ENCODE measurements around the gene SFMBT1. TPM values are rescaled to one million over a fixed set of nuclear protein-coding genes. Genes with fewer than 3 reads are reported as not detected.
"Not testable (repeated sequence)": the region's sequence is repeated elsewhere in the genome, so short reads cannot be mapped to it uniquely, and the experiment has no call there.

SFMBT1 gene
- total and polyA plus RNA-seq, 2 experiments from 2014 or later: 8.5 to 18.1 TPM

DNA sequence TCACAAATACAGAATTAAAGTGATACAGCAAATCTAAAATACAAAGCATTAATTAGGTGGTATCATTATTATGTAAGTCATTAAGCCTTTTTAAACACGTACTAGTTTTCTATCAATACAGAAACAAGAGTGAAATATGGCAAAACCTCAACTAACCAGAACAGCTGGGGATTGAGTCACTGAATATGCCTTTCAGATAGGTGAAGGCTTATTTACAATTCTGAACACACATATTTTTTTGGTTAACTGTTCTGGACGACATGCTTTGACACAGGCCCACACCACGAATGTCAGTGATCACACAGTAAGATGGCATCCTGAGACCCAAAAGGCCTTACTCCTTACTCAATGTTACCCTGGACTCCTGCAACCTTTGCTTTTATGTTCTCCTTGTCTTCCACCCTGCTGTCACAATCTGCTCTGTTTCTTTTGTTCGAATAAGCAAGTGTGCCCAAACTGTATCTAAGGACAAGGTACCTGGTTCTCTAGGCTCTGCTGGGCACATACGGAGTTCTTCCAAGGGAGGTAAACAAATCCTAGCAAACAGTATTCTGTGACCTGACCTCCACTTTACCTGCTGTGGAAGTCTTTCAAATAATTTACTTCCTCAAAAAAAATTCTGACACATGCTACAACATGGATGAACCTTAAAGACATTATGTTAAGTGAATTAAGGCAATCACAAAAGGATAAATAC, 7.0 kb downstream of the SFMBT1 start:
- Histone ChIP-seq H3K4me2 (no peak overlapping the region), H3K4me1 (ENCODE audit: insufficient read depth) (peaks cover 16% of the 10 kb centered on the region), H3K36me3 (replicated peaks; ENCODE audit: insufficient read depth, low read depth) (no peaks in the 10 kb centered on the region), H3K79me2 (peaks cover 83% of the 10 kb centered on the region), H3K27ac (no peak overlapping the region), H3K27me3 (no peaks in the 10 kb centered on the region), H3K4me3 (no peak overlapping the region), H3K9me2 (replicated peaks; ENCODE audit: insufficient read depth) (no peaks in the 10 kb centered on the region), H2AFZ (no peak overlapping the region), H4K20me1 (ENCODE audit: insufficient read depth, poor library complexity, severe bottlenecking) (no peaks in the 10 kb centered on the region), H3K9me3 (ENCODE audit: low read depth) (no peaks in the 10 kb centered on the region)
- no peak for TF ChIP-seq CTCF (IDR thresholded peaks at IDR 0.05; ENCODE audit: poor library complexity)
- no peak for TF ChIP-seq EZH2 (IDR thresholded peaks at IDR 0.05; ENCODE audit: borderline replicate concordance)
- TF ChIP-seq EZH2phosphoT487 (IDR thresholded peaks at IDR 0.05; ENCODE audit: low read depth, severe bottlenecking, unreplicated experiment): no peak
- no peak for DNase-seq (ENCODE audit: low spot score)
- WGBS (ENCODE audit: low lambda C conversion rate, missing lambda C conversion rate): 81% methylated on average over 5 of the region's 5 CpGs

GRCh38 chr3:53035825-53036619, 9.9 kb downstream of the SFMBT1 start:
- no peaks in the 10 kb centered on the region for H3K9me2 ChIP-seq (replicated peaks; ENCODE audit: insufficient read depth)
- peak overlapping the region; percentile 45 for H3K27ac ChIP-seq
- no peaks in the 10 kb centered on the region for H3K9me3 ChIP-seq (ENCODE audit: low read depth)
- H3K4me3 ChIP-seq: no peak overlapping the region
- no peaks in the 10 kb centered on the region for H4K20me1 ChIP-seq (ENCODE audit: insufficient read depth, poor library complexity, severe bottlenecking)
- no peaks in the 10 kb centered on the region for H3K27me3 ChIP-seq
- TF ChIP-seq EZH2 (IDR thresholded peaks at IDR 0.05; ENCODE audit: borderline replicate concordance): no peak
- no peak for TF ChIP-seq CTCF (IDR thresholded peaks at IDR 0.05; ENCODE audit: poor library complexity)
- no peak for TF ChIP-seq EZH2phosphoT487 (IDR thresholded peaks at IDR 0.05; ENCODE audit: low read depth, severe bottlenecking, unreplicated experiment)
- peak overlapping the region; percentile 34 for H3K4me2 ChIP-seq
- H3K4me1 ChIP-seq (ENCODE audit: insufficient read depth): peaks cover 10% of the 10 kb centered on the region
- H3K79me2 ChIP-seq: peaks cover 75% of the 10 kb centered on the region
- 90% methylated on average over 11 of the region's 11 CpGs for WGBS (ENCODE audit: low lambda C conversion rate, missing lambda C conversion rate)
- DNase-seq (ENCODE audit: low spot score): no peak
- H2AFZ ChIP-seq: no peak overlapping the region
- H3K36me3 ChIP-seq (replicated peaks; ENCODE audit: insufficient read depth, low read depth): no peaks in the 10 kb centered on the region

- Histone ChIP-seq H3K79me2 (peaks cover 79% of the 10 kb centered on the region), H3K4me2 (peak overlapping the region; percentile 34), H3K4me1 (ENCODE audit: insufficient read depth) (peaks cover 10% of the 10 kb centered on the region), H3K27ac (peak overlapping the region; percentile 67)
- H3K9me3 ChIP-seq (ENCODE audit: low read depth); H3K36me3 ChIP-seq (replicated peaks; ENCODE audit: insufficient read depth, low read depth); H4K20me1 ChIP-seq (ENCODE audit: insufficient read depth, poor library complexity, severe bottlenecking); DNase-seq (ENCODE audit: low spot score); H3K27me3 ChIP-seq; H2AFZ ChIP-seq; H3K9me2 ChIP-seq (replicated peaks; ENCODE audit: insufficient read depth); H3K4me3 ChIP-seq: not testable (repeated sequence)
- WGBS (ENCODE audit: low lambda C conversion rate, missing lambda C conversion rate): 62% methylated on average over 5 of the region's 5 CpGs
These were observed 10.9 kb downstream of the SFMBT1 start for GRCh38 chr3:53035018-53035417.

DNA sequence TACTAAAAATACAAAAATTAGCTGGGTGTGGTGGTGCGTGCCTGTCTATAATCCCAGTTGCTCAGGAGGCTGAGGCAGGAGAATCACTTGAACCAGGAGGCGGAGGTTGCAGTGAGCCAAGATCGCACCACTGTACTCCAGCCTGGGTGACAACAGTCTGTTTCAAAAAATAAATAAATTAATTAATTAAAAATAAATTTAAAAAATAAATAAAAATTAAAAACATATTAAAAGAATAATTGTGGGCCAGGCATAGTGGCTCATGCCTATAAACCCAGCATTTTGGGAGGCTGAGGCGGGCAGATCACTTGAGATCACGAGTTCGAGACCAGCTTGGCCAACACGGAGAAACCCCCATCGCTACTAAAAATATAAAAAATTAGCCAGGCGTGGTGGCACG, 11.5 kb downstream of the SFMBT1 start:
- Histone ChIP-seq H3K27ac (peak overlapping the region; percentile 67), H3K4me1 (ENCODE audit: insufficient read depth) (peaks cover 10% of the 10 kb centered on the region), H3K4me2 (peak overlapping the region; percentile 13), H3K79me2 (peaks cover 78% of the 10 kb centered on the region)
- not testable (repeated sequence) for H3K9me2 ChIP-seq (replicated peaks; ENCODE audit: insufficient read depth); H3K36me3 ChIP-seq (replicated peaks; ENCODE audit: insufficient read depth, low read depth); DNase-seq (ENCODE audit: low spot score); H2AFZ ChIP-seq; H3K9me3 ChIP-seq (ENCODE audit: low read depth); H3K27me3 ChIP-seq; H4K20me1 ChIP-seq (ENCODE audit: insufficient read depth, poor library complexity, severe bottlenecking); H3K4me3 ChIP-seq
- 97% methylated on average over 10 of the region's 10 CpGs for WGBS (ENCODE audit: low lambda C conversion rate, missing lambda C conversion rate)

All from hepatocyte (in vitro differentiated cells).